ENCODE results near the gene OR10V1.

Gene OR10V1

GRCh38 chr11:59667812-59668187, 45.8 kb downstream of the OR10V1 start:
- no peak for DNase-seq

GRCh38 chr11:59666969-59667368, 46.7 kb downstream of the OR10V1 start:
- no peak for DNase-seq
